Nephron (organoid): ENCODE measurements around the gene CGN.

ENCODE experiments used
- H3K27ac Mint-ChIP-seq, 3 experiments: 2 replicates each; pipeline ENCODE4 v1.8.0; 2020; ENCODE audit warnings: mixed read lengths in 3 of 3, mild to moderate bottlenecking in 2 of 3, moderate library complexity in 1 of 3
- H3K27me3 Mint-ChIP-seq: 2 replicates; pipeline ENCODE4 v1.8.0; 2021; ENCODE audit warnings: low read depth, mild to moderate bottlenecking, moderate library complexity, mixed read lengths
- H3K36me3 Mint-ChIP-seq: 2 replicates; pipeline ENCODE4 v1.8.0; 2020; ENCODE audit warnings: low read depth, mixed read lengths
- H3K4me1 Mint-ChIP-seq: 2 replicates; pipeline ENCODE4 v1.8.0; 2020; ENCODE audit warnings: mixed read lengths
- H3K4me3 Mint-ChIP-seq, 3 experiments: 2 replicates each; pipeline ENCODE4 v1.8.0; 2020; ENCODE audit warnings: mild to moderate bottlenecking in 3 of 3, mixed read lengths in 3 of 3, moderate library complexity in 2 of 3
- H3K9me3 Mint-ChIP-seq: 2 replicates; pipeline ENCODE4 v1.8.0; 2020; ENCODE audit warnings: mixed read lengths
- CTCF ChIP-seq, 3 experiments: fragments of 200-600 bp; sonication (generic); IDR thresholded peaks; one replicate each; pipeline ENCODE4 v1.5.0; 2021; ENCODE audit warnings: antibody characterized with exemption in 3 of 3; ENCODE audit not compliant: unreplicated experiment in 3 of 3

CGN gene

DNA sequence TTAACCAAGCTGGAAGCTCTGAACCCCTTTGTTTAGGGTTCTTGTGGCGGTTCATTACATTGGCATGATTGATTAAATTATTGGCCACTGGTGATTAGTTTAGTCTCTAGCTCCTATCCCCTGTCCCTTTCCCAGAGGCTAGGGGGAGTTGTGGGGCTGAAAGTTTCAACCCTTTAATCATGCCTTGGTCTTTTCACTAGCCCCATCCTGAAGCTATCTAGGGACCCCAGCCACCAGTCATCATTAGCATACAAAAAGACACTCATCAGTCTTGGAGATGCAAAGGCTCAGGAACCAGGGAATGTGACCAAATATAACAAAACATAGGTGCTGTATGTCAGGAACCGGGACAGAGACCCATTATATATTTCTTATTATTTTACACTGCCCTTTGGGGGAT, 66.0 kb downstream of the CGN start:
- peaks cover 13% of the 10 kb centered on the region for H3K36me3 Mint-ChIP-seq
- no peaks in the 10 kb centered on the region for H3K9me3 Mint-ChIP-seq
- no peaks in the 10 kb centered on the region for H3K27me3 Mint-ChIP-seq
- H3K4me3 Mint-ChIP-seq = no peak overlapping the region
- H3K4me1 Mint-ChIP-seq = peaks cover 17% of the 10 kb centered on the region
- no peak for TF ChIP-seq CTCF (IDR thresholded peaks at IDR 0.05; ENCODE audit: unreplicated experiment in 3 of 3)
- H3K27ac Mint-ChIP-seq = no peak overlapping the region

- Mint-ChIP-seq H3K4me1 (peaks cover 33% of the 10 kb centered on the region), H3K36me3 (peaks cover 13% of the 10 kb centered on the region), H3K27me3 (no peaks in the 10 kb centered on the region), H3K9me3 (no peaks in the 10 kb centered on the region), H3K27ac (no peak overlapping the region), H3K4me3 (no peak overlapping the region)
- TF ChIP-seq CTCF (IDR thresholded peaks at IDR 0.05; ENCODE audit: unreplicated experiment in 3 of 3) = no peak
Observed at GRCh38 chr1:151578941-151579340, 67.8 kb downstream of the CGN start.

GRCh38 chr1:151579436-151580225, 68.4 kb downstream of the CGN start:
- Mint-ChIP-seq H3K4me1 (peaks cover 40% of the 10 kb centered on the region), H3K27me3 (no peaks in the 10 kb centered on the region)
- TF ChIP-seq CTCF (IDR thresholded peaks at IDR 0.05; ENCODE audit: unreplicated experiment in 3 of 3) = no peak

GRCh38 chr1:151581451-151581850, 70.3 kb downstream of the CGN start:
- no peak overlapping the region for H3K4me3 Mint-ChIP-seq
- no peaks in the 10 kb centered on the region for H3K27me3 Mint-ChIP-seq
- no peak for TF ChIP-seq CTCF (IDR thresholded peaks at IDR 0.05; ENCODE audit: unreplicated experiment in 3 of 3)
- no peaks in the 10 kb centered on the region for H3K9me3 Mint-ChIP-seq
- H3K4me1 Mint-ChIP-seq = peaks cover 52% of the 10 kb centered on the region
- peak overlapping the region in 2 of 3 experiments; percentile 60 to 71 for H3K27ac Mint-ChIP-seq
- H3K36me3 Mint-ChIP-seq = peaks cover 6% of the 10 kb centered on the region

More at GRCh38 chr1:151579436-151580225, 68.4 kb downstream of the CGN start:
- Mint-ChIP-seq H3K9me3 (no peaks in the 10 kb centered on the region), H3K36me3 (peaks cover 13% of the 10 kb centered on the region), H3K27ac (no peak overlapping the region), H3K4me3 (no peak overlapping the region)

DNA sequence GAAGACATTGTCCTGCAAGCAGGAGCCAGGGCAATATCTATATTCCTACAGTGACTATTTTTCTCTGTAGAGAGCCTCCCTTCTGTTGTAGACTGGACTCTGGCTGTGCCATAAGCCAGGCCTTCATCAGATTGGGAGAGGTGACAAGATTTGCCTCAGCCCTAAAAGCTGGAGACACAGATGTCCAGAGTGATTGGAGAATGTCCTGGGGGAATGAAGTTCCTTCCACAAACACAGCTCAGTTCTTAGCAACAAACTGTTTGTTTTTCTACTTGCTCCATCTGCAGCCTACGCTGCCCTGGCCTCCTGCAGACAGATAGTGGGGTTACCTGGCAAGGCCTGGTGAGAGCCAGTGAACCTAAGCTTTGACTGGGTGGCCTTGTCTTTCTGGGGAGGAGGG, 70.7 kb downstream of the CGN start:
- Mint-ChIP-seq H3K4me1 (peaks cover 56% of the 10 kb centered on the region), H3K4me3 (no peak overlapping the region), H3K9me3 (no peaks in the 10 kb centered on the region), H3K36me3 (peaks cover 6% of the 10 kb centered on the region), H3K27me3 (no peaks in the 10 kb centered on the region), H3K27ac (peak overlapping the region in 2 of 3 experiments; percentile 68 to 71)
- no peak for TF ChIP-seq CTCF (IDR thresholded peaks at IDR 0.05; ENCODE audit: unreplicated experiment in 3 of 3)

GRCh38 chr1:151583796-151584195, 72.6 kb downstream of the CGN start:
- H3K27me3 Mint-ChIP-seq = no peaks in the 10 kb centered on the region
- peak overlapping the region; percentile 22 to 60 (median 46) for H3K27ac Mint-ChIP-seq
- H3K36me3 Mint-ChIP-seq = peaks cover 6% of the 10 kb centered on the region
- no peak overlapping the region for H3K4me3 Mint-ChIP-seq
- no peak for TF ChIP-seq CTCF (IDR thresholded peaks at IDR 0.05; ENCODE audit: unreplicated experiment in 3 of 3)
- peaks cover 56% of the 10 kb centered on the region for H3K4me1 Mint-ChIP-seq
- no peaks in the 10 kb centered on the region for H3K9me3 Mint-ChIP-seq
